ENCODE measurements around the gene IFIH1.

The IFIH1 gene

GRCh38 chr2:162261032-162261945 is 57.2 kb downstream of the IFIH1 start:
- TF ChIP-seq, protein P1, sequence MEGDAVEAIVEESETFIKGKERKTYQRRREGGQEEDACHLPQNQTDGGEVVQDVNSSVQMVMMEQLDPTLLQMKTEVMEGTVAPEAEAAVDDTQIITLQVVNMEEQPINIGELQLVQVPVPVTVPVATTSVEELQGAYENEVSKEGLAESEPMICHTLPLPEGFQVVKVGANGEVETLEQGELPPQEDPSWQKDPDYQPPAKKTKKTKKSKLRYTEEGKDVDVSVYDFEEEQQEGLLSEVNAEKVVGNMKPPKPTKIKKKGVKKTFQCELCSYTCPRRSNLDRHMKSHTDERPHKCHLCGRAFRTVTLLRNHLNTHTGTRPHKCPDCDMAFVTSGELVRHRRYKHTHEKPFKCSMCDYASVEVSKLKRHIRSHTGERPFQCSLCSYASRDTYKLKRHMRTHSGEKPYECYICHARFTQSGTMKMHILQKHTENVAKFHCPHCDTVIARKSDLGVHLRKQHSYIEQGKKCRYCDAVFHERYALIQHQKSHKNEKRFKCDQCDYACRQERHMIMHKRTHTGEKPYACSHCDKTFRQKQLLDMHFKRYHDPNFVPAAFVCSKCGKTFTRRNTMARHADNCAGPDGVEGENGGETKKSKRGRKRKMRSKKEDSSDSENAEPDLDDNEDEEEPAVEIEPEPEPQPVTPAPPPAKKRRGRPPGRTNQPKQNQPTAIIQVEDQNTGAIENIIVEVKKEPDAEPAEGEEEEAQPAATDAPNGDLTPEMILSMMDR (IDR thresholded peaks at IDR 0.05; ENCODE audit: poor library complexity, severe bottlenecking): no peak
- ATAC-seq (ENCODE audit: low read depth) (peak; percentile 89), DNase-seq (ENCODE audit: low spot score) (no peak)
- H3K27ac ChIP-seq (ENCODE audit: poor library complexity, severe bottlenecking): peak overlapping the region; percentile 93
- H3K36me3 ChIP-seq (ENCODE audit: low read depth): no peaks in the 10 kb centered on the region
- H3K9me3 ChIP-seq (ENCODE audit: severe bottlenecking): no peaks in the 10 kb centered on the region
- H3K27me3 ChIP-seq (ENCODE audit: insufficient read depth, poor library complexity, severe bottlenecking): no peaks in the 10 kb centered on the region
- H3K4me3 ChIP-seq (ENCODE audit: severe bottlenecking): no peak overlapping the region
- H3K4me1 ChIP-seq (ENCODE audit: insufficient read depth, poor library complexity, severe bottlenecking): peaks cover 22% of the 10 kb centered on the region

- no peaks in the 10 kb centered on the region for H3K9me3 ChIP-seq (ENCODE audit: severe bottlenecking)
- H3K4me1 ChIP-seq (ENCODE audit: insufficient read depth, poor library complexity, severe bottlenecking): peaks cover 23% of the 10 kb centered on the region
- no peak overlapping the region for H3K27ac ChIP-seq (ENCODE audit: poor library complexity, severe bottlenecking)
- no peak overlapping the region for H3K4me3 ChIP-seq (ENCODE audit: severe bottlenecking)
- ATAC-seq (ENCODE audit: low read depth) (no peak), DNase-seq (ENCODE audit: low spot score) (no peak)
- TF ChIP-seq, protein P1 (IDR thresholded peaks at IDR 0.05; ENCODE audit: poor library complexity, severe bottlenecking): no peak
- no peaks in the 10 kb centered on the region for H3K27me3 ChIP-seq (ENCODE audit: insufficient read depth, poor library complexity, severe bottlenecking)
- H3K36me3 ChIP-seq (ENCODE audit: low read depth): no peaks in the 10 kb centered on the region
Observed at GRCh38 chr2:162258686-162259085, 59.8 kb downstream of the IFIH1 start.

- H3K27ac ChIP-seq (ENCODE audit: poor library complexity, severe bottlenecking): no peak overlapping the region
- TF ChIP-seq, protein P1 (IDR thresholded peaks at IDR 0.05; ENCODE audit: poor library complexity, severe bottlenecking): no peak
- H3K9me3 ChIP-seq (ENCODE audit: severe bottlenecking): no peaks in the 10 kb centered on the region
- no peak for DNase-seq (ENCODE audit: low spot score)
- ATAC-seq (ENCODE audit: low read depth): no peak
- peaks cover 23% of the 10 kb centered on the region for H3K4me1 ChIP-seq (ENCODE audit: insufficient read depth, poor library complexity, severe bottlenecking)
- H3K4me3 ChIP-seq (ENCODE audit: severe bottlenecking): no peak overlapping the region
- H3K27me3 ChIP-seq (ENCODE audit: insufficient read depth, poor library complexity, severe bottlenecking): no peaks in the 10 kb centered on the region
- no peaks in the 10 kb centered on the region for H3K36me3 ChIP-seq (ENCODE audit: low read depth)
Observed at GRCh38 chr2:162258169-162258568, 60.3 kb downstream of the IFIH1 start.

GRCh38 chr2:162257425-162257824 is 61.1 kb downstream of the IFIH1 start:
- Histone ChIP-seq H3K27me3 (ENCODE audit: insufficient read depth, poor library complexity, severe bottlenecking) (no peaks in the 10 kb centered on the region), H3K27ac (ENCODE audit: poor library complexity, severe bottlenecking) (no peak overlapping the region), H3K4me1 (ENCODE audit: insufficient read depth, poor library complexity, severe bottlenecking) (peaks cover 23% of the 10 kb centered on the region), H3K9me3 (ENCODE audit: severe bottlenecking) (no peaks in the 10 kb centered on the region), H3K4me3 (ENCODE audit: severe bottlenecking) (no peak overlapping the region), H3K36me3 (ENCODE audit: low read depth) (no peaks in the 10 kb centered on the region)
- ATAC-seq (ENCODE audit: low read depth) (no peak), DNase-seq (ENCODE audit: low spot score) (no peak)
- TF ChIP-seq, protein P1 (IDR thresholded peaks at IDR 0.05; ENCODE audit: poor library complexity, severe bottlenecking): no peak

GRCh38 chr2:162256591-162256991 is 61.9 kb downstream of the IFIH1 start:
- TF ChIP-seq, protein P1 (IDR thresholded peaks at IDR 0.05; ENCODE audit: poor library complexity, severe bottlenecking): no peak
- no peak overlapping the region for H3K4me3 ChIP-seq (ENCODE audit: severe bottlenecking)
- no peaks in the 10 kb centered on the region for H3K36me3 ChIP-seq (ENCODE audit: low read depth)
- ATAC-seq (ENCODE audit: low read depth) (no peak), DNase-seq (ENCODE audit: low spot score) (no peak)
- no peak overlapping the region for H3K27ac ChIP-seq (ENCODE audit: poor library complexity, severe bottlenecking)
- H3K9me3 ChIP-seq (ENCODE audit: severe bottlenecking): no peaks in the 10 kb centered on the region
- H3K4me1 ChIP-seq (ENCODE audit: insufficient read depth, poor library complexity, severe bottlenecking): peaks cover 16% of the 10 kb centered on the region
- H3K27me3 ChIP-seq (ENCODE audit: insufficient read depth, poor library complexity, severe bottlenecking): no peaks in the 10 kb centered on the region
